Erythroblast (primary cell): ENCODE results near the gene DTHD1.

Experiments
- DNase-seq, 2 experiments: peaks; one replicate each; lab custom pipeline; 2025; lab: John Stamatoyannopoulos, UW
- GATA1 ChIP-seq: IDR thresholded peaks from 2 replicates; pipeline ENCODE4 v1.6.1; 2011; ENCODE audit warnings: low read depth, mild to moderate bottlenecking, control low read depth, low read length, moderate library complexity
- POLR2A ChIP-seq: IDR thresholded peaks from 2 replicates; pipeline ENCODE4 v1.6.1; 2011; ENCODE audit warnings: mild to moderate bottlenecking, low read length

Gene DTHD1

GRCh38 chr4:36285784-36286480 lies 4.5 kb downstream of the DTHD1 start:
- no peak for DNase-seq
- no peak for TF ChIP-seq GATA1
- TF ChIP-seq POLR2A: no peak

GRCh38 chr4:36286481-36286871 lies 5.1 kb downstream of the DTHD1 start:
- DNase-seq: no peak
- no peak for TF ChIP-seq POLR2A
- TF ChIP-seq GATA1: no peak

- no peak for DNase-seq
- TF ChIP-seq GATA1 (no peak), POLR2A (no peak)
Observed at GRCh38 chr4:36288731-36289426, 7.5 kb downstream of the DTHD1 start.

GRCh38 chr4:36290641-36291040 lies 9.2 kb downstream of the DTHD1 start:
- no peak for TF ChIP-seq GATA1
- TF ChIP-seq POLR2A: no peak
- DNase-seq: no peak

GRCh38 chr4:36292556-36293188 lies 11.3 kb downstream of the DTHD1 start:
- TF ChIP-seq POLR2A (no peak), GATA1 (no peak)
- DNase-seq: no peak

GRCh38 chr4:36301127-36301526 lies 19.7 kb downstream of the DTHD1 start:
- no peak for DNase-seq
- no peak for TF ChIP-seq GATA1
- TF ChIP-seq POLR2A: no peak

- TF ChIP-seq GATA1 (no peak), POLR2A (no peak)
- no peak for DNase-seq
Observed at GRCh38 chr4:36303426-36304137, 22.2 kb downstream of the DTHD1 start.

GRCh38 chr4:36304138-36304681 lies 22.8 kb downstream of the DTHD1 start:
- no peak for DNase-seq
- no peak for TF ChIP-seq GATA1
- TF ChIP-seq POLR2A: no peak

- TF ChIP-seq GATA1 (no peak), POLR2A (no peak)
- no peak for DNase-seq
Observed at GRCh38 chr4:36308150-36308549, 26.7 kb downstream of the DTHD1 start.

- no peak for DNase-seq
- TF ChIP-seq GATA1 (no peak), POLR2A (no peak)
Observed at GRCh38 chr4:36310216-36310615, 28.8 kb downstream of the DTHD1 start.

- no peak for DNase-seq
- no peak for TF ChIP-seq GATA1
- no peak for TF ChIP-seq POLR2A
Observed at GRCh38 chr4:36310793-36311192, 29.4 kb downstream of the DTHD1 start.

- TF ChIP-seq GATA1 (no peak), POLR2A (no peak)
- no peak for DNase-seq
Observed at GRCh38 chr4:36312511-36312910, 31.1 kb downstream of the DTHD1 start.

- TF ChIP-seq POLR2A: no peak
- TF ChIP-seq GATA1: no peak
- DNase-seq: no peak
Observed at GRCh38 chr4:36313301-36313700, 31.9 kb downstream of the DTHD1 start.

GRCh38 chr4:36313703-36314102 lies 32.3 kb downstream of the DTHD1 start:
- no peak for DNase-seq
- TF ChIP-seq GATA1: no peak
- no peak for TF ChIP-seq POLR2A
